Gastrocnemius medialis (tissue), 4 donors: Measurements from ENCODE around the gene PITX3. TPM values are rescaled to one million over a fixed set of nuclear protein-coding genes. Genes with fewer than 3 reads are reported as not detected.

Experiments used
- ATAC-seq, 2 donors: fragments of 150-250 bp; one replicate each; pipeline ENCODE4 v1.9.1; 2016
- DNase-seq, 2 donors: peaks; one replicate each; pipeline ENCODE4 v3.0.0-alpha.2; 2019
- H3K27ac ChIP-seq, 4 donors: fragments of 200-600 bp; sonication (generic); 1 replicate in 1 of 4; 2 replicates in 3 of 4; pipeline ENCODE4 v1.5.1; 2016 to 2018; ENCODE audit warnings: mild to moderate bottlenecking in 2 of 4, moderate library complexity in 1 of 4
- H3K27me3 ChIP-seq, 3 donors: fragments of 200-600 bp; sonication (generic) in 2 of 3; 1 replicate in 1 of 3; 2 replicates in 2 of 3; pipeline versions ENCODE4 v1.5.1 to v1.6.0; 2016 to 2019; ENCODE audit warnings: mild to moderate bottlenecking in 1 of 3, moderate library complexity in 1 of 3
- H3K36me3 ChIP-seq, 2 donors: fragments of 200-600 bp; sonication (generic) in 1 of 2; one replicate each; pipeline ENCODE4 v1.5.1; 2017 to 2018
- H3K4me1 ChIP-seq, 2 donors: fragments of 200-600 bp; sonication (generic) in 1 of 2; one replicate each; pipeline ENCODE4 v1.5.1; 2016 to 2017; ENCODE audit warnings: mild to moderate bottlenecking in 2 of 2
- H3K4me3 ChIP-seq, 4 donors: fragments of 200-600 bp; sonication (generic) in 3 of 4; 1 replicate in 1 of 4; 2 replicates in 3 of 4; pipeline ENCODE4 v1.5.1; 2016 to 2019; ENCODE audit warnings: mild to moderate bottlenecking in 2 of 4
- H3K9me3 ChIP-seq, 3 donors: fragments of 200-600 bp; sonication (generic) in 2 of 3; 1 replicate in 1 of 3; 2 replicates in 2 of 3; pipeline ENCODE4 v1.5.1; 2016 to 2019
- POLR2A ChIP-seq, 2 donors: fragments of 450-650 bp; IDR thresholded peaks; one replicate each; pipeline ENCODE4 v1.6.1; 2017; ENCODE audit warnings: antibody characterized with exemption in 2 of 2, mild to moderate bottlenecking in 2 of 2, moderate library complexity in 2 of 2
- in situ Hi-C, 4 donors: fragments of 200-750 bp; cut with MboI; loops; one replicate each; pipeline versions ENCODE4 v1.15.0 to v1.8.0; 2017; ENCODE audit warnings: low sequenced_read_pairs in 4 of 4
- intact Hi-C: fragments of 100-400 bp; cut with DNase I; formaldehyde crosslinking; loops from one replicate; pipeline ENCODE4 v1.15.1; 2023; ENCODE audit warnings: low total_unique reads
- total RNA-seq, 4 donors: library from RNA; depleted of rRNA; stranded (reverse); fragments of >200 nt; gene quantifications; one replicate each; pipeline versions ENCODE4 v1.1.0 to v1.2.3, GENCODE V29; 2016
- TF ChIP-seq, protein P1 (sequence below), 5 experiments: fragments of 450-650 bp in 3 of 5; fragments of 200-600 bp in 2 of 5; sonication (generic) in 2 of 5; IDR thresholded peaks in 4 of 5; conservative IDR thresholded peaks in 1 of 5; 1 replicate in 4 of 5; 2 replicates in 1 of 5; pipeline ENCODE4 v1.5.1; 2016 to 2019; ENCODE audit warnings: antibody characterized with exemption in 5 of 5, mild to moderate bottlenecking in 3 of 5, moderate library complexity in 3 of 5

The PITX3 gene
- total RNA-seq, 4 donors from 2014 or later, result 4.2 to 8.9 (median 6.5) TPM

- H3K4me1 ChIP-seq, result peaks cover 63 to 77% of the 10 kb centered on the region in 2 donors
- TF ChIP-seq, protein P1, sequence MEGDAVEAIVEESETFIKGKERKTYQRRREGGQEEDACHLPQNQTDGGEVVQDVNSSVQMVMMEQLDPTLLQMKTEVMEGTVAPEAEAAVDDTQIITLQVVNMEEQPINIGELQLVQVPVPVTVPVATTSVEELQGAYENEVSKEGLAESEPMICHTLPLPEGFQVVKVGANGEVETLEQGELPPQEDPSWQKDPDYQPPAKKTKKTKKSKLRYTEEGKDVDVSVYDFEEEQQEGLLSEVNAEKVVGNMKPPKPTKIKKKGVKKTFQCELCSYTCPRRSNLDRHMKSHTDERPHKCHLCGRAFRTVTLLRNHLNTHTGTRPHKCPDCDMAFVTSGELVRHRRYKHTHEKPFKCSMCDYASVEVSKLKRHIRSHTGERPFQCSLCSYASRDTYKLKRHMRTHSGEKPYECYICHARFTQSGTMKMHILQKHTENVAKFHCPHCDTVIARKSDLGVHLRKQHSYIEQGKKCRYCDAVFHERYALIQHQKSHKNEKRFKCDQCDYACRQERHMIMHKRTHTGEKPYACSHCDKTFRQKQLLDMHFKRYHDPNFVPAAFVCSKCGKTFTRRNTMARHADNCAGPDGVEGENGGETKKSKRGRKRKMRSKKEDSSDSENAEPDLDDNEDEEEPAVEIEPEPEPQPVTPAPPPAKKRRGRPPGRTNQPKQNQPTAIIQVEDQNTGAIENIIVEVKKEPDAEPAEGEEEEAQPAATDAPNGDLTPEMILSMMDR (IDR thresholded peaks at IDR 0.05 in 4 of 5, conservative IDR thresholded peaks at IDR 0.05 in 1 of 5), result no peak
- TF ChIP-seq POLR2A (IDR thresholded peaks at IDR 0.05), result no peak
- in situ Hi-C loops, result no loop called here
- peaks cover 0 to 4% (median 0%) of the 10 kb centered on the region in 3 donors for H3K27me3 ChIP-seq
- intact Hi-C loops, result no loop called here
- H3K9me3 ChIP-seq, result no peaks in the 10 kb centered on the region
- no peak for ATAC-seq
- H3K4me3 ChIP-seq, result no peak overlapping the region
- H3K36me3 ChIP-seq, result no peaks in the 10 kb centered on the region
- no peak for DNase-seq
- peak overlapping the region in 3 of 4 donors; percentile 20 to 64 (median 24) for H3K27ac ChIP-seq
Measured at GRCh38 chr10:102234888-102235597, 6.3 kb downstream of the PITX3 start.

- H3K27ac ChIP-seq, result peak overlapping the region in 1 of 4 donors; percentile 7
- no peak for DNase-seq
- H3K4me3 ChIP-seq, result no peak overlapping the region
- H3K4me1 ChIP-seq, result peaks cover 53 to 73% of the 10 kb centered on the region in 2 donors
- H3K9me3 ChIP-seq, result no peaks in the 10 kb centered on the region
- ATAC-seq, result no peak
- TF ChIP-seq POLR2A (IDR thresholded peaks at IDR 0.05), result no peak
- TF ChIP-seq, protein P1 (IDR thresholded peaks at IDR 0.05 in 4 of 5, conservative IDR thresholded peaks at IDR 0.05 in 1 of 5), result no peak
- in situ Hi-C loops, result no loop called here
- peaks cover 0 to 4% (median 0%) of the 10 kb centered on the region in 3 donors for H3K27me3 ChIP-seq
- H3K36me3 ChIP-seq, result no peaks in the 10 kb centered on the region
- intact Hi-C loops, result no loop called here
Measured at GRCh38 chr10:102233997-102234396, 7.3 kb downstream of the PITX3 start.

DNA sequence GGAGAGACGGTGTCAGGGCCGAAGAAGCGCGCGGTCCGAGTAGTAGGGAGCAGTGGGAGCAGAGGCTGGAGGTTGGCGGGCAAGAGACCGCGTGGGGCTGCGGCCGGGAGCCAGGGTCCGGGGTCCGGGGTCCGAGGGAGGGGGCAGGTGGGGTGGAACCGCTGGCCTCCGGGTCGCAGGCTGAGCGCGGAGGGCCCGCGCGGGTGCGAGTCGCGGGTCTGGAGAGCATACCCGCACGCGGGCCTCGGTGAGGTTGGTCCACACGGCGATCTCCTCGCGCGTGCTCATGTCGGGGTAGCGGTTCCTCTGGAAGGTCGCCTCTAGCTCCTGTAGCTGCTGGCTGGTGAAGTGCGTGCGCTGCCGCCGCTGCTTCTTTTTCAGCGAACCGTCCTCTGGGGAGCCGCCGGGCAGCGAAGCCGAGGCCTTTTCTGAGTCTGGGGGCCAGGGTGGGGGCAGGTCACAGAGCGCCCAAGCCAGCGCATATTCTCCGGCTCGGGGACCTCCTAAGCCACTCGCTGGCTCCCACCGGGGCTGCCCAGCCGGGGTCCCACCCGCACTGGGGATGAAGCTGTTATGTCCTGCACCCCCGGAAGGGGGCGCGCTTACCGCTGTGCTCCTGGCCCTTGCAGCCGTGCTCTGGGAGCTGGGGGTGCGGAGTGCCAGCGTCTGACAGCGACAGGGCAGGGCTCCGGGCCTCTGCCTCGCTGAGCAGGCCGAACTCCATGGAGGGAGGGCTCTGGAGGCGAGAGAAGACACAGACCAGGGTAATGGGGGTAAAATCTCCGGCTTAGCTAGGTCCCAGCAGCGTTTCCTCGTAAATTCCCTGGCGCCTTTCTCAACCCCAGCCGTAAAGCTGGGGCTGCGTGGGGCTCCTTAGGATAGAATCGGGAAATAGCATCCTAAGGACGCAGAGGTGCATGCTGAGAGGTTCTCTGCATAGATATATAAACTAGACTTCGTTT lies 9.7 kb downstream of the PITX3 start:
- Histone ChIP-seq H3K9me3 (no peaks in the 10 kb centered on the region), H3K36me3 (no peaks in the 10 kb centered on the region), H3K4me1 (peaks cover 34 to 52% of the 10 kb centered on the region in 2 donors), H3K27me3 (peaks cover 0 to 4% (median 0%) of the 10 kb centered on the region in 3 donors), H3K27ac (peak overlapping the region in 1 of 4 donors; percentile 69), H3K4me3 (peak overlapping the region; percentile 41 to 58 (median 52))
- in situ Hi-C loops (no loop called here), intact Hi-C loops (no loop called here)
- TF ChIP-seq, protein P1 (IDR thresholded peaks at IDR 0.05 in 4 of 5, conservative IDR thresholded peaks at IDR 0.05 in 1 of 5), result peak; percentile 7 to 64 (median 53)
- no peak for TF ChIP-seq POLR2A (IDR thresholded peaks at IDR 0.05)
- ATAC-seq (no peak), DNase-seq (no peak)

DNA sequence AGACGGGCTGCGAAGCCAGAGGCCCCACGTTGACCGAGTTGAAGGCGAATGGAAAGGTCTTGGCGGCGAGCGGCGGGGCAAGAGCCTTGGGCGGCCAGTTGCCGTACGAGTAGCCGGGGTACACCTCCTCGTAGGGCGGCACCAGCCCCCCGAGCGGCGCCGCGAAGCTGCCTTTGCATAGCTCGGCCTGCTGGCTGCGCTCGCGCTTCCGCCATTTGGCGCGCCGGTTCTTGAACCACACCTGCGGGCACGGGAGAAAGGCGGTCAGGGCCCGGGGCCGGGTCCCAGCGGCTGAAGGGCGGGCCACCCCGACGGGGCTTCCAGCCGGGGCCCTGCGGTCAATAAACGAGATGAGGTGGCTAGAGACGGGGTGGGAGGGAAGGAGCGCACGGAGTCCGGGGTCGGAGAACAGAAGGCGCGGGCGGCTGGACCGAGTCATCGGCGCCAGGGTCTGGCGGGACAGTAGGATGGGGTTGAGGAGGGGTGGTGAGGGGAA lies 10.4 kb downstream of the PITX3 start:
- Histone ChIP-seq H3K4me1 (peaks cover 36 to 45% of the 10 kb centered on the region in 2 donors), H3K4me3 (peak overlapping the region; percentile 41 to 58 (median 52)), H3K27ac (peak overlapping the region; percentile 62 to 72 (median 70)), H3K27me3 (peaks cover 0 to 4% (median 0%) of the 10 kb centered on the region in 3 donors), H3K9me3 (no peaks in the 10 kb centered on the region), H3K36me3 (no peaks in the 10 kb centered on the region)
- DNase-seq (no peak), ATAC-seq (no peak)
- TF ChIP-seq, protein P1 (IDR thresholded peaks at IDR 0.05 in 4 of 5, conservative IDR thresholded peaks at IDR 0.05 in 1 of 5), result no peak
- no peak for TF ChIP-seq POLR2A (IDR thresholded peaks at IDR 0.05)
- in situ Hi-C loops (no loop called here), intact Hi-C loops (loop anchor here (1.0 kb wide), 1 partner anchor 121 kb away; no protein-coding TSS in a partner anchor)
